Mucosa of descending colon (tissue), 3 donors: ENCODE data around the gene GNAI1. TPM values are rescaled to one million over a fixed set of nuclear protein-coding genes. Genes with fewer than 3 reads are reported as not detected.

Experiments
- ATAC-seq: fragments of 200-7000 bp; cut with Tn5 transposase; one replicate; pipeline ENCODE4 v1.9.1; 2020; ENCODE audit warnings: mild to moderate bottlenecking, moderate library complexity
- DNase-seq, 3 donors: peaks; one replicate each; pipeline ENCODE4 v3.0.0-alpha.2; 2020
- H3K36me3 ChIP-seq: fragments of 200-600 bp; one replicate; pipeline ENCODE4 v1.8.0; 2021; ENCODE audit warnings: low read depth, mild to moderate bottlenecking
- H3K4me1 ChIP-seq: fragments of 200-600 bp; one replicate; pipeline ENCODE4 v1.8.0; 2021; ENCODE audit warnings: low read depth, mild to moderate bottlenecking
- H3K4me3 ChIP-seq: fragments of 200-600 bp; one replicate; pipeline ENCODE4 v1.8.0; 2021; ENCODE audit warnings: mild to moderate bottlenecking
- H3K9me3 ChIP-seq: fragments of 200-600 bp; one replicate; pipeline ENCODE4 v1.8.0; 2021; ENCODE audit warnings: mild to moderate bottlenecking
- CTCF ChIP-seq: fragments of 200-600 bp; IDR thresholded peaks from one replicate; pipeline ENCODE4 v1.8.0; 2022; ENCODE audit warnings: antibody characterized with exemption, mild to moderate bottlenecking
- intact Hi-C, 2 donors: fragments of 100-400 bp; cut with DNase I in 1 of 2; cut with micrococcal nuclease in 1 of 2; formaldehyde crosslinking; loops; one replicate each; pipeline versions ENCODE4 v1.11.0 to v1.11.1; 2022; cut with DNase I, micrococcal nuclease
- total RNA-seq, 3 donors: library from RNA; stranded (reverse); fragmentation: NEBNext Ultra II Directional in 2 of 3; extraction: Animal tissue kit (Norgen Biotek cat#: 25700) in 2 of 3; gene quantifications; one replicate each; pipeline versions ENCODE4 v1.2.1 to v1.2.4, GENCODE V29; 2021 to 2023
- donor health status: DM: no; HTN: no; CAD: no; lungs with moderate emphysema.
- donor health status: DM: no; HTN: no; CAD: no.
- donor health status: DM: no; HTN: yes; CAD: no.

The GNAI1 gene
- total RNA-seq, 3 donors from 2014 or later, result 18.1 to 59.3 (median 23.1) TPM

- intact Hi-C loops, result no loop called here
- H3K4me3 ChIP-seq, result no peak overlapping the region
- no peak for ATAC-seq
- no peaks in the 10 kb centered on the region for H3K36me3 ChIP-seq
- H3K9me3 ChIP-seq, result no peaks in the 10 kb centered on the region
- TF ChIP-seq CTCF, result no peak
- H3K4me1 ChIP-seq, result peaks cover 2% of the 10 kb centered on the region
- no peak for DNase-seq
Measured at GRCh38 chr7:80124526-80125264, 9.9 kb upstream of the GNAI1 start.

GRCh38 chr7:80127412-80128160 lies 7.0 kb upstream of the GNAI1 start:
- Histone ChIP-seq H3K4me3 (no peak overlapping the region), H3K9me3 (no peaks in the 10 kb centered on the region), H3K4me1 (peaks cover 3% of the 10 kb centered on the region), H3K36me3 (no peaks in the 10 kb centered on the region)
- DNase-seq (peak in 1 of 3 donors; percentile 16), ATAC-seq (peak; percentile 57)
- intact Hi-C loops, result no loop called here
- no peak for TF ChIP-seq CTCF

- H3K4me3 ChIP-seq, result no peak overlapping the region
- peaks cover 3% of the 10 kb centered on the region for H3K4me1 ChIP-seq
- no peaks in the 10 kb centered on the region for H3K9me3 ChIP-seq
- intact Hi-C loops, result no loop called here
- no peak for TF ChIP-seq CTCF
- H3K36me3 ChIP-seq, result no peaks in the 10 kb centered on the region
- ATAC-seq (peak; percentile 28), DNase-seq (peak in 1 of 3 donors; percentile 16)
Measured at GRCh38 chr7:80128918-80129317, 5.7 kb upstream of the GNAI1 start.

GRCh38 chr7:80129785-80130184 lies 4.8 kb upstream of the GNAI1 start:
- peak; percentile 22 for ATAC-seq
- TF ChIP-seq CTCF, result no peak
- H3K4me3 ChIP-seq, result no peak overlapping the region
- H3K4me1 ChIP-seq, result peaks cover 3% of the 10 kb centered on the region
- H3K9me3 ChIP-seq, result no peaks in the 10 kb centered on the region
- intact Hi-C loops, result no loop called here
- no peak for DNase-seq
- no peaks in the 10 kb centered on the region for H3K36me3 ChIP-seq

GRCh38 chr7:80131675-80132435 lies 2.8 kb upstream of the GNAI1 start:
- no peaks in the 10 kb centered on the region for H3K9me3 ChIP-seq
- H3K36me3 ChIP-seq, result no peaks in the 10 kb centered on the region
- intact Hi-C loops, result no loop called here
- H3K4me1 ChIP-seq, result peaks cover 9% of the 10 kb centered on the region
- no peak for DNase-seq
- no peak overlapping the region for H3K4me3 ChIP-seq
- no peak for TF ChIP-seq CTCF
- ATAC-seq, result no peak
